CD4-positive, alpha-beta T cell treated with Interleukin-2 at 100 ng/mL for 4 hours (primary cell): Measurements from ENCODE around the gene ADARB2.

Experiments used
- DNase-seq: peaks from one replicate; pipeline ENCODE4 v3.0.0-alpha.2; 2020; ENCODE audit warnings: low spot score

Gene ADARB2

DNA sequence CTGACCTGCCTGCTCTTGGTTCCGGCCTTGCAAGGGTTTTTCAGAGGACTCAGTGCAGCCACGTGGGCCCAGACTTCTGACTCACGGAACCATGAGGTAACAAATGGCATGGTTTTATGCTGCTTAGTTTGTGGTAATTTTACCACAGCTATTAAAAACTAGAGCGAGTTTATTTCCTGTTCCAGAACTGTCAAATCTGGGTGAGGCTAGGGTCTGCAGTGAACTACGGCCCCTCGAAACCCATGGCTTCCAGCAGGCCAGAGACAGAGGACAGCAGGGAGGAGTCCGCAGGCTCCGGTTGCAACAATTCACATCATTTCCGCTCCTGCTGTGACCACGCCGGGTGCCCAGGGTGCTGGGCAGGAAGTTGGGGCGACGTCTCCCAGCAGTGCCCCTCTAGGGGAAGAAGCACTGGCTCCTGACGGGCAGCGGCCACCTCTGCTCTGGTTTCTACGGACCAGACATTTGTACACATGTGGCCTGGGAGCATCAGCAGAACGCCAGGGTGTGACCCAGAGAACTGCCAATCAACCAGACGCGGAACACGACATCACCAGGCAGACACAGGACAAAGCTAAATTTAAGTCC lies 74.8 kb downstream of the ADARB2 start:
- no peak for DNase-seq

GRCh38 chr10:1661859-1662437 lies 75.4 kb downstream of the ADARB2 start:
- no peak for DNase-seq

DNA sequence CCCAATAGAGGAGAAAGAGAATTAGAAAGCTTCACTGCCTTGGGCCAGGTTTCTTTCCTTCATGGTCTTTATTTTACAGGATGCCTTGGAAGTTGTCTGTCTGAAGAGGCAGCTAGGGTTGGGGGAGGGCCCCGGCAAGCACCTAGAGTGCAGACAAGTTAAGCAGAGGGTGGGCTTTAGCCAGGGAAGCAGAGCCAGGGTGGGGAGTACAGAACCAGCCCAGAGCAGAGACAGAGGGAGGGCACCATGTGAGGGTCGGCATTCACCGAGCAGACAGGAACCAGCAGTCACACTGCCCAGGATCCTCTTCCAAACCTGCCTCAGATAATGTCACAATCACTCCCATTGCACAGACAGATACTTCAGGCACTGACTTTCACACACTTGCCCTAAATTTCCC lies 75.9 kb downstream of the ADARB2 start:
- DNase-seq: no peak

DNA sequence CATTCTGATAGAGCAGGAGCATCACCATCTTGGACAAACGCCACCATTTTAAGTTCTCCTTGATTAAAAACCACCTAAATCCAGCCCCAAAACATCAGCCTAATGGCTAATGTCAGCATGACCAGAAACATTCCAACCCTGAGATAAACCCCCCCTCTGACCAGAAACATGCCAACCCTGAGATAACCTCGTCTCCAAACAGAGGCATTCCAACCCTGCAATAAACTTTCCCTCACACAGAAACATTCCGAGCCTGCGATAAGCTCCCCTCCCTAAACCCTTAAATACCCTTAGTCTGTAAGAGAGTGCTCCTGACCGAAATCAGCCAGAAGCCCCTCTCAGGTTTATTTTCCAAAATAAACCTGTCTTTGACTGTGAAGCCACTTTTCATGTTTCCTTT lies 76.5 kb downstream of the ADARB2 start:
- DNase-seq: no peak

- no peak for DNase-seq
These were observed 76.9 kb downstream of the ADARB2 start for GRCh38 chr10:1660386-1660785.

DNA sequence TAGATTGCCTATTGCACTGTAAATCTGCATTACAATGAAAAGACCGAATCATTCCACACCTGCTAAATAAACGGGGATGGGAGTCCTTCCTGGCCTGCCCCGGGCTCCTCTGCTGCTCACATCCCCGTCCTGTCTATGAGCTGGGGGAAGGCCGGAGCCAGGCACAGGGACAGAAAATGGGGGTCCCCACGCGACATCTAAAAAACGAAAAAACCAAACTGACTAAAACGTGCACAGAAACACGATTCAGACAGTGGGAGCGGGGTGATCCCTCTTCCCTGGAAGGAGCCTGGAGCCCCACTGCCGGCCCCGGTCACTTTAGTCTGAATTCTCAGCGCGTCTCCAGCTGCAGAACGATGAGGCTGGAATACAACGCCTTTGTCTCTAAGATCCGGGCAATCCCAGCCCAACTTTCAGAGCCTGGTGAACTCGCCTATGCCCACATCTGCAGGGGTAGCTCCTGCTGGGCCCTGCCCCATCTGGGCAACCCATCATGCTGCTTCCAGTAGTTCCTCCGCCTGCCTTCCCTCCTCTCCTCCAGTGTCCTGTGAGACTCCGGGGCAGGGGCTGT lies 78.0 kb downstream of the ADARB2 start:
- DNase-seq: no peak

DNA sequence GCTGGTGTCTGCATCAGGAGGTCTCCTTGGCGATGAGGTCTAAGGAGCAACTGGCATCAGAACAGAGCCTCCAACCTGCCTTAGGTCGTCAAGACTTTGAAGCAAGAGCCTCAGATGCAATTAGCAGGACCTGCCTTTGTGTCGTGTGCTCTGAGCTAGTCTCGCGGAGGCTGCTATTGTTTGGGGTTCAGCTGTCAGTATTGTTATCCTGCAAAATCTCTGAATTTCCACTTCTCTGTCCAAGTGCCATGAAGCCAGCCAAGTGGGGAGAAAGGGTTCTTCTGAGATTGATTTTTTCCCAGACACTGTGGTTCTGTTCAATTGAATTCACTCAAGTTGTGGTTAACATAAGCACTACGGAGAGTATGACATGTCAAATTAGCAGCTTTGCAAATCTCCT lies 78.7 kb downstream of the ADARB2 start:
- DNase-seq: no peak

GRCh38 chr10:1657479-1657878 lies 79.8 kb downstream of the ADARB2 start:
- no peak for DNase-seq

GRCh38 chr10:1655367-1655766 lies 82.0 kb downstream of the ADARB2 start:
- no peak for DNase-seq

- no peak for DNase-seq
These were observed 82.4 kb downstream of the ADARB2 start for GRCh38 chr10:1654811-1655356.

GRCh38 chr10:1654247-1654646 lies 83.1 kb downstream of the ADARB2 start:
- DNase-seq: no peak

DNA sequence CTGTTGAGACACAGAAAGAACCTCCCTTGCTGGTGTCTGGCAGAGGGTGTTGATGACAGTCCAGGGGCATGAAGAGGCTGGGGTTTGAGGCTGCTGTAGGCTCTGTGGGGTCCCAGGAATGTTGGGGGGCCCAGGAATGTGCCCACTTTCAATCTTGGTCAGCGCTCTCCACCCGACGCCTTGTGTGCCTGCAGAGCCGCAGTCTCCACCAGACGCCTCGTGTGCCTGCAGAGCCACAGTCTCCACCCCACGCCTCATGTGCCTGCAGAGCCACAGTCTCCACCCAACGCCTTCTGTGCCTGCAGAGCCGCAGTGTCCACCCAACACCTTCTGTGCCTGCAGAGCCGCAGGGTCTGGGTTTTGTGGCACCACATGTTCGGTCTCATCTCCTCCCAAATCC lies 84.0 kb downstream of the ADARB2 start:
- DNase-seq: no peak

GRCh38 chr10:1652151-1652550 lies 85.2 kb downstream of the ADARB2 start:
- DNase-seq: no peak

- no peak for DNase-seq
These were observed 85.9 kb downstream of the ADARB2 start for GRCh38 chr10:1651270-1651966.

GRCh38 chr10:1650542-1651269 lies 86.6 kb downstream of the ADARB2 start:
- DNase-seq: no peak

DNA sequence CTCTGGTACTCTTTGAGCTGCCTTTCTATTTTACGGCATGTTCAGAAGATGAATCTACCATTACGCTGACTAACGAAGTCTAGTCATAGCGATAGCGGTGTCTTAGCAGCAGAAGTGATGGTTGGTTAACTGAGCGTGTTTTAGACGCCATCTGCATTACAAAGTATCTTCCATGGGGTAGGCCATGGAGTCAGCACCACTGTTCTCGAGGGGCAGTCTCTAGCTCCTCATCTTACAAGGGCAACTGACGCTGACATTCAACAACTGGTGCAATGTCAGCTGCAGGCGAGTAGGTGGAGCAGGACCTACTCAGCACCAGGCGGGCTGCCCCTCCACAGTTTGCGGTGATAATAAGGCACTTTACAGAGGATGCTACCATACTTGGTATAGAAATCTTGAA lies 88.7 kb downstream of the ADARB2 start:
- no peak for DNase-seq

- DNase-seq: no peak
These were observed 91.0 kb downstream of the ADARB2 start for GRCh38 chr10:1646332-1646731.

GRCh38 chr10:1645896-1646295 lies 91.4 kb downstream of the ADARB2 start:
- DNase-seq: no peak

DNA sequence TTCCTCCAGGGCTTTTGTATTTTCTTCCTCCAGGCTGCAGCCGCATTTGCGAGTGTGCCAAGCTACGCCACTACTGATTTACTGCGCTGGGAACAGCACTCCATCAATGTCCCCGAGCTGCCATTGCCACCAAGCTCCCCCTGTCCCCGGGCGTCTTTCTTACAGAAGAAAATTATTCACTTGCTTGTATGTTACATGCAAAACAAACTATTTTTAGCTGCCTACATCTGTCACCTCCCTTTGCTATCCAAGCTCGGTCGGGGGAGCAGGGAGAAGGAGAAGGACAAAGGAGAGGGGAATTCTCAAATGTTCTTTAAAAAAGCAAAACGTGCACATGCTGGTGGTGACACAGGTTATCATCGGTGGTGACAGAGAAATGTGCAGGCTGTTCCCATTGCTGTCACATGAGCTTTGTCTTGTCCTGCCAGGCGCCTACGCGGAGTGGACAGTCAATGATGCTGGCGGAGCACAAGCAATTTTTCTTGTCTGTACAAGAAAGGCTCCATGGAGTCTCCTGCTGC lies 93.1 kb downstream of the ADARB2 start:
- no peak for DNase-seq

- DNase-seq: no peak
These were observed 93.5 kb downstream of the ADARB2 start for GRCh38 chr10:1643908-1644179.

- no peak for DNase-seq
These were observed 94.0 kb downstream of the ADARB2 start for GRCh38 chr10:1643161-1643907.
